IMR-90 (cell line): ENCODE data around the gene PLD6. TPM values are rescaled to one million over a fixed set of nuclear protein-coding genes. Genes with fewer than 3 reads are reported as not detected.

Experiments
- ATAC-seq: fragments of 200-7000 bp; cut with Tn5 transposase; 2 replicates; pipeline ENCODE4 v1.9.1; 2020; ENCODE audit warnings: low read depth, mild to moderate bottlenecking, moderate library complexity
- BruUV-seq: library from RNA; stranded (reverse); fragments of 400-500 nt; replicated peaks from 2 replicates; lab custom pipeline; 2021; lab: Mats Ljungman, UMichigan
- CTCF ChIA-PET: fragments of 300-600 bp; formaldehyde crosslinking; extraction: SDS; loops from one replicate; lab custom pipeline; 2021; ENCODE audit warnings: antibody characterized with exemption; lab: Yijun Ruan, JAX
- POLR2A ChIA-PET: fragments of 300-600 bp; sonication (Branson Sonifier 250); formaldehyde crosslinking; loops from one replicate; lab custom pipeline; 2022; ENCODE audit warnings: antibody characterized with exemption; ENCODE audit not compliant: unreplicated experiment; lab: Charles Lee
- DNase-seq: peaks from one replicate; pipeline ENCODE4 v3.0.0; 2013
- H2AFZ ChIP-seq: replicated peaks from 2 replicates; pipeline ENCODE3; 2013; ENCODE audit warnings: low read length, mild to moderate bottlenecking; ENCODE audit not compliant: poor library complexity
- H2AK5ac ChIP-seq: 2 replicates; pipeline ENCODE4 v1.6.1; 2013; ENCODE audit warnings: low read depth, low read length, inconsistent platforms
- H2AK9ac ChIP-seq: replicated peaks from 2 replicates; pipeline ENCODE3; 2013; ENCODE audit warnings: mild to moderate bottlenecking, low read depth, low read length, moderate library complexity; ENCODE audit not compliant: poor library complexity
- H2BK120ac ChIP-seq: 2 replicates; pipeline ENCODE4 v1.6.1; 2013; ENCODE audit warnings: low read depth, low read length, inconsistent platforms
- H2BK15ac ChIP-seq: 3 replicates; pipeline ENCODE4 v1.6.1; 2013; ENCODE audit warnings: low read depth, low read length, inconsistent platforms
- H2BK20ac ChIP-seq: 2 replicates; pipeline ENCODE4 v1.6.1; 2013; ENCODE audit warnings: low read depth, mild to moderate bottlenecking, inconsistent platforms, low read length, moderate library complexity
- H2BK5ac ChIP-seq: 2 replicates; pipeline ENCODE4 v1.6.1; 2013; ENCODE audit warnings: mild to moderate bottlenecking, low read depth, low read length, inconsistent platforms; ENCODE audit not compliant: poor library complexity, severe bottlenecking
- H3K14ac ChIP-seq: replicated peaks from 2 replicates; pipeline ENCODE4 v1.6.1; 2013; ENCODE audit warnings: low read depth, low read length, inconsistent platforms
- H3K18ac ChIP-seq: 2 replicates; pipeline ENCODE4 v1.6.1; 2013; ENCODE audit warnings: low read depth, low read length, control low read depth
- H3K23ac ChIP-seq: 2 replicates; pipeline ENCODE4 v1.6.1; 2013; ENCODE audit warnings: low read depth, low read length, inconsistent platforms
- H3K27ac ChIP-seq: 2 replicates; pipeline ENCODE4 v1.5.1; 2013; ENCODE audit warnings: mild to moderate bottlenecking, control low read depth, low read length; ENCODE audit not compliant: insufficient read depth
- H3K27me3 ChIP-seq: 2 replicates; pipeline ENCODE4 v1.6.1; 2013; ENCODE audit warnings: low read length; ENCODE audit not compliant: control insufficient read depth, insufficient read depth
- H3K36me3 ChIP-seq: 2 replicates; pipeline ENCODE4 v1.6.1; 2013; ENCODE audit warnings: low read length, mixed read lengths; ENCODE audit not compliant: control insufficient read depth, insufficient read depth
- H3K4ac ChIP-seq: 2 replicates; pipeline ENCODE4 v1.6.1; 2013; ENCODE audit warnings: low read depth, low read length, inconsistent platforms
- H3K4me1 ChIP-seq: 2 replicates; pipeline ENCODE4 v1.6.1; 2013; ENCODE audit warnings: low read length, mixed read lengths; ENCODE audit not compliant: control insufficient read depth, insufficient read depth
- H3K4me2 ChIP-seq: 2 replicates; pipeline ENCODE4 v1.6.1; 2013; ENCODE audit warnings: low read depth, mild to moderate bottlenecking, control low read depth, low read length, moderate library complexity
- H3K4me3 ChIP-seq: 2 replicates; pipeline ENCODE4 v1.5.1; 2013; ENCODE audit warnings: low read depth, mild to moderate bottlenecking, control low read depth, low read length, moderate library complexity; ENCODE audit not compliant: insufficient read depth
- H3K56ac ChIP-seq: 2 replicates; pipeline ENCODE4 v1.6.1; 2013; ENCODE audit warnings: low read length, inconsistent platforms; ENCODE audit not compliant: insufficient read depth; ENCODE audit errors: extremely low read depth
- H3K79me1 ChIP-seq, 2 experiments: 2 replicates each; pipeline ENCODE4 v1.6.1; 2013; ENCODE audit warnings: low read length in 2 of 2, inconsistent platforms in 1 of 2, low read depth in 1 of 2
- H3K9ac ChIP-seq: 2 replicates; pipeline ENCODE4 v1.6.1; 2013; ENCODE audit warnings: low read depth, low read length, control low read depth
- H3K9me1 ChIP-seq: 2 replicates; pipeline ENCODE4 v1.6.1; 2013; ENCODE audit warnings: low read length, inconsistent platforms; ENCODE audit not compliant: insufficient read depth
- H3K9me3 ChIP-seq: 2 replicates; pipeline ENCODE4 v1.6.1; 2013; ENCODE audit warnings: low read length; ENCODE audit not compliant: control insufficient read depth, insufficient read depth
- H4K20me1 ChIP-seq: 2 replicates; pipeline ENCODE4 v1.6.1; 2013; ENCODE audit warnings: low read length, inconsistent platforms; ENCODE audit not compliant: insufficient read depth
- H4K5ac ChIP-seq: 2 replicates; pipeline ENCODE4 v1.6.1; 2013; ENCODE audit warnings: mild to moderate bottlenecking, low read depth, low read length, control low read depth
- H4K8ac ChIP-seq, 2 experiments: 2 replicates each; pipeline ENCODE4 v1.6.1; 2013; ENCODE audit warnings: low read depth in 2 of 2, low read length in 2 of 2, control low read depth in 1 of 2, inconsistent platforms in 1 of 2
- H4K91ac ChIP-seq: 2 replicates; pipeline ENCODE4 v1.6.1; 2013; ENCODE audit warnings: low read depth, low read length, inconsistent platforms; ENCODE audit not compliant: insufficient read depth
- CEBPB ChIP-seq: IDR thresholded peaks from 2 replicates; pipeline ENCODE4 v1.6.1; 2012; ENCODE audit warnings: low read depth, low read length, improper control_type of control experiment
- FOS ChIP-seq: fragments of 150-350 bp; IDR thresholded peaks from 2 replicates; pipeline ENCODE4 v1.6.1; 2016; ENCODE audit warnings: low read depth, low read length
- MAZ ChIP-seq: IDR thresholded peaks from 2 replicates; pipeline ENCODE4 v1.6.1; 2012; ENCODE audit warnings: low read depth, mild to moderate bottlenecking, low read length, improper control_type of control experiment, moderate library complexity, borderline replicate concordance
- MXI1 ChIP-seq: IDR thresholded peaks from 2 replicates; pipeline ENCODE4 v1.6.1; 2012; ENCODE audit warnings: low read depth, mild to moderate bottlenecking, low read length, moderate library complexity, borderline replicate concordance
- NFE2L2 ChIP-seq: fragments of 150-350 bp; IDR thresholded peaks from 2 replicates; pipeline ENCODE4 v1.6.1; 2016; ENCODE audit warnings: low read depth, mild to moderate bottlenecking, low read length
- POLR2A ChIP-seq: IDR thresholded peaks from 2 replicates; pipeline ENCODE4 v1.6.1; 2012; ENCODE audit warnings: mild to moderate bottlenecking, low read depth, low read length
- RCOR1 ChIP-seq: IDR thresholded peaks from 2 replicates; pipeline ENCODE4 v1.6.1; 2012; ENCODE audit warnings: mild to moderate bottlenecking, low read length, improper control_type of control experiment; ENCODE audit not compliant: insufficient replicate concordance
- RFX5 ChIP-seq: IDR thresholded peaks from 2 replicates; pipeline ENCODE4 v1.8.0; 2012; ENCODE audit warnings: low read depth, mild to moderate bottlenecking, low read length, moderate library complexity
- SMC3 ChIP-seq: fragments of 150-350 bp; IDR thresholded peaks from 2 replicates; pipeline ENCODE4 v1.6.1; 2016; ENCODE audit warnings: low read depth, mild to moderate bottlenecking, antibody characterized with exemption, low read length, moderate library complexity
- WGBS, 2 experiments: methylation state at CpG; one replicate each; pipeline versions ENCODE4 v1.1.5 to v1.1.7; 2013; ENCODE audit warnings: missing lambda C conversion rate in 2 of 2; ENCODE audit not compliant: insufficient read length in 1 of 2; ENCODE audit errors: extremely low coverage in 2 of 2; 5-methylcytosine and 5-hydroxymethylcytosine counted together
- dilution Hi-C: fragments of 300-500 bp; cut with HindIII; formaldehyde crosslinking; loops from one replicate; pipeline ENCODE4 v1.14.3; 2018; ENCODE audit warnings: low sequenced_read_pairs; ENCODE audit not compliant: unreplicated experiment
- in situ Hi-C: fragments of 300-500 bp; cut with MboI; formaldehyde crosslinking; loops from 3 replicates; pipeline ENCODE4 v1.14.3; 2019; ENCODE audit warnings: low sequenced_read_pairs, inconsistent platforms, mixed read lengths
- intact Hi-C: fragments of 100-400 bp; cut with micrococcal nuclease; formaldehyde crosslinking; loops from 2 replicates; pipeline ENCODE4 v1.10.0; 2022
- polyA plus RNA-seq, 3 experiments: library from polyadenylated mRNA; depleted of rRNA; stranded (reverse); fragments of >200 nt; gene quantifications; 2 replicates each; pipeline ENCODE4 v1.2.3, GENCODE V29; 2012; ENCODE audit warnings: low replicate concordance in 1 of 3
- total RNA-seq: library from RNA; depleted of rRNA; stranded (reverse); fragments of >200 nt; gene quantifications from 2 replicates; pipeline ENCODE4 v1.2.3, GENCODE V29; 2012

PLD6 gene
- total and polyA plus RNA-seq, 2 of the 4 experiments (the other 2 are of a cell fraction): 1.1 to 1.5 TPM

GRCh38 chr17:17164676-17165075 lies 41.5 kb downstream of the PLD6 start:
- H3K36me3 ChIP-seq: peaks cover 83% of the 10 kb centered on the region
- no peak overlapping the region for H4K5ac ChIP-seq
- H4K8ac ChIP-seq: no peak overlapping the region
- H3K27me3 ChIP-seq: no peaks in the 10 kb centered on the region
- peaks cover 12% of the 10 kb centered on the region for H4K20me1 ChIP-seq
- H3K14ac ChIP-seq: no peak overlapping the region
- no peak overlapping the region for H3K4me2 ChIP-seq
- H3K9me3 ChIP-seq: no peaks in the 10 kb centered on the region
- H2AK5ac ChIP-seq: no peak overlapping the region
- H3K4me1 ChIP-seq: no peaks in the 10 kb centered on the region
- no peaks in the 10 kb centered on the region; the same call in 1 of the 2 replicates for H3K9me1 ChIP-seq
- no peak overlapping the region for H3K56ac ChIP-seq
- H3K79me1 ChIP-seq: peaks cover 18 to 53% of the 10 kb centered on the region in 2 experiments
- ATAC-seq (no peak), DNase-seq (no peak)
- POLR2A ChIA-PET: no interaction called here
- no peak overlapping the region for H3K9ac ChIP-seq
- no peak overlapping the region for H2BK120ac ChIP-seq
- no peak overlapping the region for H2BK5ac ChIP-seq
- no peak overlapping the region for H4K91ac ChIP-seq
- H3K23ac ChIP-seq: no peak overlapping the region
- H3K4me3 ChIP-seq: no peak overlapping the region
- WGBS, 2 experiments: 96% methylated on average over 9 of the region's 17 CpGs; no CpG with 5 or more reads in 1 of the 2 experiments
- dilution Hi-C loops (no loop called here), in situ Hi-C loops (no loop called here), intact Hi-C loops (no loop called here)
- no peak overlapping the region for H2BK15ac ChIP-seq
- no peak for TF ChIP-seq POLR2A
- no peak for TF ChIP-seq MAZ
- no peak for TF ChIP-seq FOS
- no peak for TF ChIP-seq RCOR1
- no peak for TF ChIP-seq RFX5
- TF ChIP-seq MXI1: no peak
- no peak for TF ChIP-seq SMC3
- no peak for TF ChIP-seq CEBPB
- no peak for TF ChIP-seq NFE2L2
- H3K18ac ChIP-seq: no peak overlapping the region
- no peak overlapping the region for H2AFZ ChIP-seq
- H3K27ac ChIP-seq: no peak overlapping the region
- no TSS peak for BruUV-seq
- H3K4ac ChIP-seq: no peak overlapping the region
- no peak overlapping the region for H2AK9ac ChIP-seq
- CTCF ChIA-PET: no interaction called here
- H2BK20ac ChIP-seq: no peak overlapping the region
